K562 (cell line): Measurements from ENCODE around the gene TCEAL1. TPM values are rescaled to one million over a fixed set of nuclear protein-coding genes. Genes with fewer than 3 reads are reported as not detected.

Source experiments
- CTCFL ChIP-seq: IDR thresholded peaks from 2 replicates; pipeline ENCODE4 v1.6.1; 2011; ENCODE audit warnings: borderline replicate concordance, low read depth, mild to moderate bottlenecking, moderate library complexity, low read length; ENCODE audit not compliant: insufficient read depth, poor library complexity, severe bottlenecking
- HMG20B ChIP-seq: fragments of 250-450 bp; sonication (Bioruptor Pico); IDR thresholded peaks from 2 replicates; pipeline ENCODE4 v1.5.0; 2021; ENCODE audit warnings: mild to moderate bottlenecking
- KAT2B ChIP-seq: IDR thresholded peaks from one replicate; pipeline ENCODE4 v1.6.1; 2012; ENCODE audit warnings: low read depth, mild to moderate bottlenecking, control low read depth, inconsistent platforms, low read length, moderate library complexity
- MAZ ChIP-seq, 2 experiments: fragments of 450-650 bp in 1 of 2; sonication (generic) in 1 of 2; formaldehyde crosslinking; IDR thresholded peaks in 1 of 2; conservative IDR thresholded peaks in 1 of 2; 2 replicates each; pipeline versions ENCODE4 v1.4.0 to v1.5.0; 2020; ENCODE audit warnings: mild to moderate bottlenecking in 1 of 2, missing genetic modification reagents in 1 of 2
- PKNOX1 ChIP-seq: fragments of 450-650 bp; IDR thresholded peaks from 2 replicates; pipeline ENCODE4 v1.6.1; 2016
- POLR2A ChIP-seq: fragments of 450-650 bp; conservative IDR thresholded peaks from 2 replicates; pipeline ENCODE4 v1.6.1; 2016
- POU5F1 ChIP-seq: fragments of 150-350 bp; IDR thresholded peaks from 2 replicates; pipeline ENCODE4 v1.6.1; 2014; ENCODE audit warnings: borderline replicate concordance, low read length, low read depth, mild to moderate bottlenecking; ENCODE audit not compliant: partially characterized antibody
- RBFOX2 ChIP-seq: fragments of 200-400 bp; formaldehyde crosslinking; IDR thresholded peaks from 2 replicates; pipeline ENCODE4 v1.6.1; 2017; ENCODE audit warnings: low read depth, mild to moderate bottlenecking, low read length, moderate library complexity
- RCOR1 ChIP-seq, 2 experiments: IDR thresholded peaks; 2 replicates each; pipeline ENCODE4 v1.6.1; 2012; ENCODE audit warnings: low read depth in 2 of 2, low read length in 2 of 2, borderline replicate concordance in 1 of 2, improper control_type of control experiment in 1 of 2
- SMARCE1 ChIP-seq: fragments of 450-650 bp; IDR thresholded peaks from 2 replicates; pipeline ENCODE4 v1.7.1; 2016; ENCODE audit warnings: mild to moderate bottlenecking
- TBP ChIP-seq: optimal IDR thresholded peaks from 2 replicates; pipeline ENCODE3; 2011; ENCODE audit warnings: low read depth, low read length, improper control_type of control experiment
- ZBTB7A ChIP-seq: IDR thresholded peaks from 2 replicates; pipeline ENCODE4 v1.6.1; 2011; ENCODE audit warnings: low read depth, mild to moderate bottlenecking, low read length, moderate library complexity, borderline replicate concordance; ENCODE audit not compliant: control insufficient read depth
- ZFX ChIP-seq: sonication (generic); formaldehyde crosslinking; IDR thresholded peaks from 2 replicates; pipeline ENCODE4 v1.8.0; 2022; ENCODE audit warnings: mild to moderate bottlenecking, missing genetic modification reagents, moderate library complexity
- ZNF584 ChIP-seq: fragments of 200-800 bp; sonication (Bioruptor generic); IDR thresholded peaks from 2 replicates; pipeline ENCODE4 v1.6.1; 2016; ENCODE audit warnings: low read depth, mild to moderate bottlenecking, missing genetic modification characterization, missing compliant biosample characterization
- polyA plus RNA-seq, 8 experiments: library from polyadenylated mRNA; depleted of rRNA in 4 of 8; stranded (reverse) in 5 of 8; unstranded in 3 of 8; fragments of >200 nt; fragmentation: Nextera tagmentation in 2 of 8; fragmentation: Illumina TruSeq in 1 of 8; extraction: Ambion mirVana in 2 of 8; extraction: Trizol in 1 of 8; gene quantifications; 2 replicates each; pipeline versions ENCODE4 v1.2.1 to v1.2.3, GENCODE V29; 2011 to 2014; ENCODE audit warnings: inconsistent platforms in 1 of 8, missing spikeins in 1 of 8
- total RNA-seq, 7 experiments: library from RNA; depleted of rRNA in 6 of 7; stranded (reverse); fragments of >200 nt in 6 of 7; fragmentation: Illumina TruSeq in 2 of 7; extraction: Trizol in 2 of 7; gene quantifications; 2 replicates each; pipeline versions ENCODE4 v1.2.1 to v1.2.3, GENCODE V29; 2011 to 2021; ENCODE audit warnings: low replicate concordance in 1 of 7
- TF ChIP-seq, protein P1 (sequence below): sonication (generic); formaldehyde crosslinking; IDR thresholded peaks from 2 replicates; pipeline ENCODE4 v1.8.0; 2022; ENCODE audit warnings: mild to moderate bottlenecking, missing genetic modification reagents
- TF ChIP-seq, protein P2 (sequence below), 3 experiments: IDR thresholded peaks in 2 of 3; conservative IDR thresholded peaks in 1 of 3; 2 replicates each; pipeline ENCODE4 v1.5.1; 2011 to 2012; ENCODE audit warnings: low read length in 3 of 3, mild to moderate bottlenecking in 3 of 3, control low read depth in 2 of 3, improper control_type of control experiment in 1 of 3, inconsistent platforms in 1 of 3, low read depth in 1 of 3, mixed read lengths in 1 of 3, moderate library complexity in 1 of 3; ENCODE audit not compliant: insufficient read depth in 2 of 3

The TCEAL1 gene
- total and polyA plus RNA-seq, 9 of the 15 experiments (the other 6 are each of a cell fraction or from before 2014, with no cell fraction given): 2.1 to 5.3 (median 4.0) TPM

DNA sequence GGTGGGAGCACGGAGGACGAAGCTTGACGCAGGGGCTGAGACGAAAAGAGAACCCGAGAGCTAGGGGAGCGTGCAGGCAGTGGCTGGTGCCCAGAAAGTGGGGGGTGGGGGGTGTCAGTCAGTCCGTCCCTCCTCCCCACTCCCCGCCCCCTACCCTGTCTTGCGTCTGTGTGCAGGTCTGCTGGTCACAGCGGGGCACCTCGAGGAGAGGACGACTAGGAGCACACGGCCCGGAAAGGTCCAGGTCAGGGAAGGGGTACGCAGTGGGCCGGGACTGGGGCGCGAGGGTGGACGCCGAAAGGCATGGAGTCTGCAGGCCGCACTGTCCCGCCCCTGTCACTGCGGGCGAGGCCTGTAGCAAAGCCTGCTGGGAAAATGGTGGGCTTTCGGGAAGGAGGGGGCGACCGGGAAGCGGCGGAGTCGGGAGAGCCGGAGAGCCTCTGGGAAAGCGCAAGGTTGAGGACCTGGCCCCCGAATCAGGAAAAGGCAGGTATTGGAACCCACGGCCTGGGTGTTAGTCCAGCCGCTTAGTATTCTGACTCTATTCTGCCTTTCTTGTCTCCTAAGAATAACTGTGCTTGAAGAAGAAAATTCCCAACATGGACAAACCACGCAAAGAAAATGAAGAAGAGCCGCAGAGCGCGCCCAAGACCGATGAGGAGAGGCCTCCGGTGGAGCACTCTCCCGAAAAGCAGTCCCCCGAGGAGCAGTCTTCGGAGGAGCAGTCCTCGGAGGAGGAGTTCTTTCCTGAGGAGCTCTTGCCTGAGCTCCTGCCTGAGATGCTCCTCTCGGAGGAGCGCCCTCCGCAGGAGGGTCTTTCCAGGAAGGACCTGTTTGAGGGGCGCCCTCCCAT lies 769 bp downstream of the TCEAL1 start (continued):
- TF ChIP-seq, protein P1, sequence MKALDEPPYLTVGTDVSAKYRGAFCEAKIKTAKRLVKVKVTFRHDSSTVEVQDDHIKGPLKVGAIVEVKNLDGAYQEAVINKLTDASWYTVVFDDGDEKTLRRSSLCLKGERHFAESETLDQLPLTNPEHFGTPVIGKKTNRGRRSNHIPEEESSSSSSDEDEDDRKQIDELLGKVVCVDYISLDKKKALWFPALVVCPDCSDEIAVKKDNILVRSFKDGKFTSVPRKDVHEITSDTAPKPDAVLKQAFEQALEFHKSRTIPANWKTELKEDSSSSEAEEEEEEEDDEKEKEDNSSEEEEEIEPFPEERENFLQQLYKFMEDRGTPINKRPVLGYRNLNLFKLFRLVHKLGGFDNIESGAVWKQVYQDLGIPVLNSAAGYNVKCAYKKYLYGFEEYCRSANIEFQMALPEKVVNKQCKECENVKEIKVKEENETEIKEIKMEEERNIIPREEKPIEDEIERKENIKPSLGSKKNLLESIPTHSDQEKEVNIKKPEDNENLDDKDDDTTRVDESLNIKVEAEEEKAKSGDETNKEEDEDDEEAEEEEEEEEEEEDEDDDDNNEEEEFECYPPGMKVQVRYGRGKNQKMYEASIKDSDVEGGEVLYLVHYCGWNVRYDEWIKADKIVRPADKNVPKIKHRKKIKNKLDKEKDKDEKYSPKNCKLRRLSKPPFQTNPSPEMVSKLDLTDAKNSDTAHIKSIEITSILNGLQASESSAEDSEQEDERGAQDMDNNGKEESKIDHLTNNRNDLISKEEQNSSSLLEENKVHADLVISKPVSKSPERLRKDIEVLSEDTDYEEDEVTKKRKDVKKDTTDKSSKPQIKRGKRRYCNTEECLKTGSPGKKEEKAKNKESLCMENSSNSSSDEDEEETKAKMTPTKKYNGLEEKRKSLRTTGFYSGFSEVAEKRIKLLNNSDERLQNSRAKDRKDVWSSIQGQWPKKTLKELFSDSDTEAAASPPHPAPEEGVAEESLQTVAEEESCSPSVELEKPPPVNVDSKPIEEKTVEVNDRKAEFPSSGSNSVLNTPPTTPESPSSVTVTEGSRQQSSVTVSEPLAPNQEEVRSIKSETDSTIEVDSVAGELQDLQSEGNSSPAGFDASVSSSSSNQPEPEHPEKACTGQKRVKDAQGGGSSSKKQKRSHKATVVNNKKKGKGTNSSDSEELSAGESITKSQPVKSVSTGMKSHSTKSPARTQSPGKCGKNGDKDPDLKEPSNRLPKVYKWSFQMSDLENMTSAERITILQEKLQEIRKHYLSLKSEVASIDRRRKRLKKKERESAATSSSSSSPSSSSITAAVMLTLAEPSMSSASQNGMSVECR (CRISPR knock-in tag): 0 out of 2 replicates have a peak, but pooled peaks have one; percentile 31
- TF ChIP-seq ZFX (CRISPR knock-in tag): peak; percentile 68
- TF ChIP-seq HMG20B (CRISPR knock-in tag): no peak
- peak; percentile 37; the same call in 1 of the 2 replicates for TF ChIP-seq POLR2A
- no peak for TF ChIP-seq KAT2B
- TF ChIP-seq TBP: peak; percentile 26
- TF ChIP-seq SMARCE1: 0 out of 2 replicates have a peak, but pooled peaks have one; percentile 20
- TF ChIP-seq RCOR1 (IDR thresholded peaks at IDR 0.05; ENCODE audit: borderline replicate concordance in 1 of 2, low read depth in 2 of 2, low read length in 2 of 2): 0 out of 4 replicates have a peak, but pooled peaks of 1 of the 2 experiments have one; percentile 32
- TF ChIP-seq, protein P2, sequence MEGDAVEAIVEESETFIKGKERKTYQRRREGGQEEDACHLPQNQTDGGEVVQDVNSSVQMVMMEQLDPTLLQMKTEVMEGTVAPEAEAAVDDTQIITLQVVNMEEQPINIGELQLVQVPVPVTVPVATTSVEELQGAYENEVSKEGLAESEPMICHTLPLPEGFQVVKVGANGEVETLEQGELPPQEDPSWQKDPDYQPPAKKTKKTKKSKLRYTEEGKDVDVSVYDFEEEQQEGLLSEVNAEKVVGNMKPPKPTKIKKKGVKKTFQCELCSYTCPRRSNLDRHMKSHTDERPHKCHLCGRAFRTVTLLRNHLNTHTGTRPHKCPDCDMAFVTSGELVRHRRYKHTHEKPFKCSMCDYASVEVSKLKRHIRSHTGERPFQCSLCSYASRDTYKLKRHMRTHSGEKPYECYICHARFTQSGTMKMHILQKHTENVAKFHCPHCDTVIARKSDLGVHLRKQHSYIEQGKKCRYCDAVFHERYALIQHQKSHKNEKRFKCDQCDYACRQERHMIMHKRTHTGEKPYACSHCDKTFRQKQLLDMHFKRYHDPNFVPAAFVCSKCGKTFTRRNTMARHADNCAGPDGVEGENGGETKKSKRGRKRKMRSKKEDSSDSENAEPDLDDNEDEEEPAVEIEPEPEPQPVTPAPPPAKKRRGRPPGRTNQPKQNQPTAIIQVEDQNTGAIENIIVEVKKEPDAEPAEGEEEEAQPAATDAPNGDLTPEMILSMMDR (IDR thresholded peaks at IDR 0.05 in 2 of 3, conservative IDR thresholded peaks at IDR 0.05 in 1 of 3; ENCODE audit: insufficient read depth in 2 of 3, low read depth in 1 of 3, low read length in 3 of 3): peak; percentile 58 to 83 (median 80)
- TF ChIP-seq MAZ (CRISPR knock-in tag; conservative IDR thresholded peaks at IDR 0.05 in 1 of 2, IDR thresholded peaks at IDR 0.05 in 1 of 2): 0 out of 4 replicates have a peak, but pooled peaks of 1 of the 2 experiments have one; percentile 33
- TF ChIP-seq CTCFL: peak; percentile 59
- TF ChIP-seq RBFOX2: peak; percentile 64
- TF ChIP-seq ZNF584 (CRISPR knock-in tag): no peak
- no peak for TF ChIP-seq POU5F1
- peak; percentile 61 for TF ChIP-seq PKNOX1
- TF ChIP-seq ZBTB7A: peak; percentile 66; the same call in 1 of the 2 replicates
